GM13977 (cell line): ENCODE measurements around the gene ZSWIM8.

Experiments used
- DNase-seq: peaks from one replicate; pipeline ENCODE4 v3.0.0; 2012; ENCODE audit warnings: low spot score
- CTCF ChIP-seq: IDR thresholded peaks from 2 replicates; pipeline ENCODE4 v1.5.1; 2012; ENCODE audit warnings: mild to moderate bottlenecking, control low read depth; ENCODE audit not compliant: insufficient read depth; ENCODE audit errors: extremely low read depth, missing control alignments
- in situ Hi-C: fragments of 300-500 bp; cut with MboI; formaldehyde crosslinking; loops from one replicate; pipeline ENCODE4 v1.12.0; 2022; ENCODE audit warnings: low sequenced_read_pairs, low pct_unique_long_range_greater_than_20kb, mixed read lengths, inconsistent platforms; ENCODE audit not compliant: unreplicated experiment

ZSWIM8 gene

GRCh38 chr10:73837072-73837471 is 51.7 kb downstream of the ZSWIM8 start:
- no peak for TF ChIP-seq CTCF
- DNase-seq = no peak
- in situ Hi-C loops = no loop called here

GRCh38 chr10:73838008-73838567 is 52.7 kb downstream of the ZSWIM8 start:
- no peak for DNase-seq
- no peak for TF ChIP-seq CTCF
- in situ Hi-C loops = no loop called here

GRCh38 chr10:73838827-73839226 is 53.4 kb downstream of the ZSWIM8 start:
- DNase-seq = no peak
- TF ChIP-seq CTCF = no peak
- in situ Hi-C loops = no loop called here

- no peak for DNase-seq
- no peak for TF ChIP-seq CTCF
- in situ Hi-C loops = no loop called here
Measured at GRCh38 chr10:73839276-73839966, 54.0 kb downstream of the ZSWIM8 start.

GRCh38 chr10:73840056-73840402 is 54.6 kb downstream of the ZSWIM8 start:
- no peak for TF ChIP-seq CTCF
- in situ Hi-C loops = no loop called here
- DNase-seq = no peak

- in situ Hi-C loops = no loop called here
- no peak for TF ChIP-seq CTCF
- no peak for DNase-seq
Measured at GRCh38 chr10:73840403-73841060, 55.1 kb downstream of the ZSWIM8 start.
